AG04449 (cell line): ENCODE measurements around the gene KHDC1.

Source experiments
- CTCF ChIA-PET: fragments of 350-600 bp; formaldehyde crosslinking; extraction: SDS; loops from one replicate; lab custom pipeline; 2021; ENCODE audit warnings: antibody characterized with exemption; lab: Yijun Ruan, JAX
- POLR2A ChIA-PET: fragments of 400-600, 350-600 bp; formaldehyde crosslinking; extraction: SDS; loops from one replicate; lab custom pipeline; 2020; ENCODE audit warnings: antibody characterized with exemption, inconsistent platforms; lab: Yijun Ruan, JAX
- DNase-seq: peaks from one replicate; pipeline ENCODE4 v3.0.0-alpha.2; 2010; ENCODE audit warnings: low read depth, low spot score
- H3K4me3 ChIP-seq: 2 replicates; pipeline ENCODE4 v1.5.1; 2011; ENCODE audit warnings: low read depth, mild to moderate bottlenecking, control low read depth, low read length
- TF ChIP-seq, protein P1 (sequence below): IDR thresholded peaks from one replicate; pipeline ENCODE4 v1.5.1; 2011; ENCODE audit warnings: mild to moderate bottlenecking, moderate library complexity, low read length, control low read depth, inconsistent platforms; ENCODE audit not compliant: insufficient read depth; ENCODE audit errors: missing control alignments

The KHDC1 gene

GRCh38 chr6:73252703-73253102, 10.3 kb downstream of the KHDC1 start:
- no peak for DNase-seq
- H3K4me3 ChIP-seq: no peak overlapping the region
- TF ChIP-seq, protein P1, sequence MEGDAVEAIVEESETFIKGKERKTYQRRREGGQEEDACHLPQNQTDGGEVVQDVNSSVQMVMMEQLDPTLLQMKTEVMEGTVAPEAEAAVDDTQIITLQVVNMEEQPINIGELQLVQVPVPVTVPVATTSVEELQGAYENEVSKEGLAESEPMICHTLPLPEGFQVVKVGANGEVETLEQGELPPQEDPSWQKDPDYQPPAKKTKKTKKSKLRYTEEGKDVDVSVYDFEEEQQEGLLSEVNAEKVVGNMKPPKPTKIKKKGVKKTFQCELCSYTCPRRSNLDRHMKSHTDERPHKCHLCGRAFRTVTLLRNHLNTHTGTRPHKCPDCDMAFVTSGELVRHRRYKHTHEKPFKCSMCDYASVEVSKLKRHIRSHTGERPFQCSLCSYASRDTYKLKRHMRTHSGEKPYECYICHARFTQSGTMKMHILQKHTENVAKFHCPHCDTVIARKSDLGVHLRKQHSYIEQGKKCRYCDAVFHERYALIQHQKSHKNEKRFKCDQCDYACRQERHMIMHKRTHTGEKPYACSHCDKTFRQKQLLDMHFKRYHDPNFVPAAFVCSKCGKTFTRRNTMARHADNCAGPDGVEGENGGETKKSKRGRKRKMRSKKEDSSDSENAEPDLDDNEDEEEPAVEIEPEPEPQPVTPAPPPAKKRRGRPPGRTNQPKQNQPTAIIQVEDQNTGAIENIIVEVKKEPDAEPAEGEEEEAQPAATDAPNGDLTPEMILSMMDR: no peak
- ChIA-PET POLR2A (no interaction called here), CTCF (no interaction called here)

GRCh38 chr6:73250016-73250415, 13.0 kb downstream of the KHDC1 start:
- DNase-seq: no peak
- no peak overlapping the region for H3K4me3 ChIP-seq
- ChIA-PET CTCF (no interaction called here), POLR2A (no interaction called here)
- TF ChIP-seq, protein P1: no peak

- ChIA-PET POLR2A (no interaction called here), CTCF (no interaction called here)
- H3K4me3 ChIP-seq: no peak overlapping the region
- TF ChIP-seq, protein P1: no peak
- DNase-seq: no peak
Observed at GRCh38 chr6:73248192-73248903, 14.6 kb downstream of the KHDC1 start.

- no peak overlapping the region for H3K4me3 ChIP-seq
- ChIA-PET POLR2A (no interaction called here), CTCF (no interaction called here)
- no peak for DNase-seq
- TF ChIP-seq, protein P1: no peak
Observed at GRCh38 chr6:73242001-73242400, 21.0 kb downstream of the KHDC1 start.

GRCh38 chr6:73240730-73241129, 22.3 kb downstream of the KHDC1 start:
- TF ChIP-seq, protein P1: no peak
- CTCF ChIA-PET: no interaction called here
- no peak for DNase-seq
- POLR2A ChIA-PET: no interaction called here
- H3K4me3 ChIP-seq: no peak overlapping the region

DNA sequence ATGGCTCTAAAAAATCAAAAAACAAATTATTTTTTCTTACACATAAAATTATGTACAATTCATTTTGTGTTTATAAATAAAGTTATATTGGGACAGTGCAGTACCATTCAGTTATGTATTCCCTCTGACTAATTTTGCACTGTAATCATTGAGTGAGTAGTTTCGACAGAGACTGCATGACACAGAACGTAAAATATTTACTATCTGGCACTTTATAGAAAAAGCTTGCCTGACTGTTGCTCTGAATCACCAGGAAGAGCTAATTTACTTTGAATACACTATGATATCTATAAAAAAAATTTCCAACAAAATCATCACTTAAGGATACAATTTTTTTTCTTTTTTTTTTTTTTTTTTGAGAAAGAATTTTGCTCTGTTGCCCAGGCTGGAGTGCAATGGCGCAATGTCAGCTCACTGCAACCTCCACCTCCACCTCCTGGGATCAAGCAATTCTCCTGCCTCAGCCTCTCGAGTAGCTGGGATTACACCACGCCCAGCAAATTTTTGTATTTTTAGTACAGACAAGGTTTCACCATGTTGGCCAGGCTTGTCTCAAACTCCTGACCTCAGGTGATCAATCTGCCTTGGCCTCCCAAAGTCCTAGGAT, 26.7 kb downstream of the KHDC1 start:
- TF ChIP-seq, protein P1: no peak
- H3K4me3 ChIP-seq: no peak overlapping the region
- peak; percentile 83 for DNase-seq
- CTCF ChIA-PET: interaction anchor here (0.8 kb wide), 1 partner anchor 90 kb away, joined by 3 read pairs; no protein-coding TSS in a partner anchor
- POLR2A ChIA-PET: no interaction called here
